ENCODE results near the gene ITK.

Gene ITK

DNA sequence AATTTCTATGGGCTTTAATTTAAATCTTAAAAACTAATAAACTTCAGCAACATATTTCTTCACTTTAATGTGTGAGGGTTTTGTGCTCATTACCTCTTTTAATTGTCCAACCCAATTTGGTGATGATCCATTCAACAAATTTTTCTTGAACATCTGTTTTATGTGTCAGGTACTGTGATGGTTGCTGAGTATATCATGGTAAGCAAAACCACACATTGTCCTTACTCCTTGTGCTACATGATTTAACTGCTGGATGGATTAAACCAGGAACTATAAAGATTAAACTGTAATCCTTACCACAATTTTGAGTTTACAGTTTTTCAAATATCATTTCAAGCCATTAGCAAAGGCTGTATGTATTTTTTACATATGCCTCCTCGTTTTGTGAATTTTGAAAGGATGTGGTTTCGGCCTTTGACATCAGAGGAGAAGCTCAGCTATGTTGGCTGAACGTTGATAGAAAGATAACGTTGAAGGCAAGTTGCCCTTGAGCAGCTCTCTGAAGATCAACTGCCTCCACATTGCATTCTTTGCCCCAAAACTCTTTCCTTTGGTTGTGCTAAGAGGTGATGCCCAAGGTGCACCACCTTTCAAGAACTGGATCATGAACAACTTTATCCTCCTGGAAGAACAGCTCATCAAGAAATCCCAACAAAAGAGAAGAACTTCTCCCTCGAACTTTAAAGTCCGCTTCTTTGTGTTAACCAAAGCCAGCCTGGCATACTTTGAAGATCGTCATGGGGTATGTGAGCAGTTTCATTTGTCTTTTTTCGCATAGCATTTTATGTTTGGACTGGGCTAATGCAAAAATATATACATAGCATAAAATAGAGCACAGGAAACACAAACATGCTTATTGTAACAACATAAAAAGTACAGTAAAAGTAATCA is at the start of gene ITK:
ITK (plus strand) TSS at position 467 of the 891 bp plus-strand sequence; CDS start at position 605, 138 bp downstream.
- no peak for DNase-seq

- no peak for DNase-seq
These were observed 49.7 kb upstream of the ITK start for GRCh38 chr5:157130925-157131324.

DNA sequence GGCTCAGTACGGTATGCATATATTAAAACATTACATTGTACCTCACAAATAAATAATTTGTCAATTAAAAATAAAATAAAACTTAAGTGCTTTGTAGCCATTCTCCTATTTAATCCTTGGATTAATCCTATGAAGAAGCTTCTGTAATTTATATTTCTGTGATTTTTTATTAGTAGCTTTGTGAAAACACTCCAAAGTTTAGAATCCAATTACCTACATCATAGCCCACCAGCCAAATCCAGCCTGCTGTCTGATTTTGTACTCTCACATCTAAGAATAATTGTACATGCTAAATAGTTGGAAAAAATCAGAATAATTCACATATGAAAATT is 48.4 kb upstream of the ITK start:
- no peak for DNase-seq

GRCh38 chr5:157137691-157138090 is 42.9 kb upstream of the ITK start:
- DNase-seq, result no peak

GRCh38 chr5:157142317-157143126 is 38.1 kb upstream of the ITK start, which contains the start of gene MED7:
TSS of gene MED7 (minus strand) at chr5:157142865. CDS start at chr5:157139431, 3,434 bp downstream.
- DNase-seq, result peak; percentile 83

DNA sequence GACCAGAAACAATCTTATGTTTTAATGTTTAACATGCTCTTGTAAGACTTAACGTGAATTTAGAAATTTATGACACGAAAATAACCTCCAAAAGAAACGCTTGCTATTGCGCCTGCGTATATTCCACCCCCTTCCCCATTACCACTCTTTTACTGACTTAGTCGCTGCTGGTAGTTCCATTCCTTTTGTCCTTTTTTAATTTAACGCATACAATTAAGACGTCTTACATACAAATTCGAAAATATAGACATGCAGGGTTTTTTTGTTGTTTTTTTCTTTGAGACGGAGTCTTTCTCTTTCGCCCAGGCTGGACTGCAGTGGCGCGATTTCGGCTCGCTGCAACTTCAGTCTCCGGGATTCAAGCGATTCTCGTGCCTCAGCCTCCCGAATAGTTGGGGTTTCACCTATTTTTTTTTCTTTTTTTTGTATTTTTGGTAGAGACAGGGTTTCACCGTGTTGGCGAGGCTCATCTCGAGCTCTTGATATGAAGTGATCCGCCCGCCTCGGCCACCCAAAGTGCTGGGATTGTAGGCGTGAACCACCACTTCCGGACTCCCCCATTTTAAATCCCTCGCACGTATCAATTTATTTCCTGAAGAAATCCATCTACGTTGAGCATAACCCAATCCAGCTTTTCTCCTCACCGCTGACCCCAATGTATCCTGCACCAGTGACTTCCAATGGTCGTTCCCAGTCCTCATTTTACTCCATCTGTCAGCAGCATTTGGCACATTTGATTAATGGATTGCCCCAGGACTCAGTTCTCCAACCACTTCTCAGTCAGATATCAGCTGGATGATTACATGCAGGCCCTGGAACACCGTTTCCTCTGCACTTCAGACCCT is 37.3 kb upstream of the ITK start:
- DNase-seq, result no peak

DNA sequence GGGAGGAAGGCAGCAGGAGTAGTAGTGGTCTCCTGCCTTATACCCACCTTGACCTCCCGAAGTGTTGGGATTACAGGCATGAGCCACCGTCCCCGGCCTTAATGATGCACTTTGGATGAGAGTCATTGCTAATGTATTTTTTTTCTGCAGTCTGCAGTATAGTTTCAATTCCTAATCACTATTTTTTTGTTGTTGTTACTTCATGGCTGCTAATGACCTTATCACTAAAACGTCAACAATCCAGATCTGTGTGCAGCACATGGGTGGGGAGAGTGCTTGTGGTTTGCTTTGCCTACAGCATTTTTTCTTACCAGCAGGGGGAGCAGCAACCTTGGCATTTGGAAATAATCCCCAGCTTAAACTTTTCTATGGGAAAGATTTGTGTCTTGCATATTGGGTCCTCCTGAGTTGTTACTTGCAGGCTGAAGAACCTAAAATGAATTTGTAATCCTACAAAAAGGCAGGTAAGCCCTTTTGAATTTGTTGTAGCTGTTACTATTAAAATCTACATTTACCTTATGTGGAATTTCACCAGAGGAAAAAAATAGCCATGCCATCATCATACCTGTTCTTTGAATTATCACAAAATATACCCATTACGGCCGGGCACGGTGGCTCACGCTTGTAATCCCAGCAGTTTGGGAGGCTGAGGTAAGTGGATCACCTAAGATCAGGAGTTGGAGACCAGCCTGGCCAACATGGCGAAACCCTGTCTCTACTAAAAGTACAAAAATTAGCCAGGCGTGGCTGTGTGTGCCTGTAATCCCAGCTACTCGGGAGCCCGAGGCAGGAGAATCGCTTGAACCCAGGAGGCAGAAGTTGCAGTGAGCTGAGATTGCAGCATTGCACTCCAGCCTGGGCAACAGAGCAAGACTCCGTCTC is 31.7 kb upstream of the ITK start:
- peak; percentile 89 for DNase-seq

DNA sequence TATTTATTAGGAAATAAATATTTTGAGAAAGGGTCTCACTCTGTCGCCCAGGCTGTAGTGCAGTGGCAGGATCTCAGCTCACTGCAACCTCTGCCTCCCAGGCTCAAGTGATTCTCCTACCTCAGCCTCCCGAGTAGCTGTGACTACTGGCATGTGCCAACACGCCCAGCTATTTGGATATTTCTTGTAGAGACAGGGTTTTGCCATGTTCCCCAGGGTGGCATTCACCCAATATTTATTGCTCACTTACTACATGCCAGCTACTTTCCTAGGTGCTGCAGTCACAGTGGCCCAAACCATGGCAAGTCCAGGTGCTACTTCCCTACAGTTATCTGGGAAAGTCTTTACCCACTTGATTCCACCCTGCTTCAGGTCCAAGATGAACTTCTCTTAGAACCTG is 29.6 kb upstream of the ITK start:
- no peak for DNase-seq

- DNase-seq, result no peak
These were observed 25.3 kb upstream of the ITK start for GRCh38 chr5:157155297-157155696.

DNA sequence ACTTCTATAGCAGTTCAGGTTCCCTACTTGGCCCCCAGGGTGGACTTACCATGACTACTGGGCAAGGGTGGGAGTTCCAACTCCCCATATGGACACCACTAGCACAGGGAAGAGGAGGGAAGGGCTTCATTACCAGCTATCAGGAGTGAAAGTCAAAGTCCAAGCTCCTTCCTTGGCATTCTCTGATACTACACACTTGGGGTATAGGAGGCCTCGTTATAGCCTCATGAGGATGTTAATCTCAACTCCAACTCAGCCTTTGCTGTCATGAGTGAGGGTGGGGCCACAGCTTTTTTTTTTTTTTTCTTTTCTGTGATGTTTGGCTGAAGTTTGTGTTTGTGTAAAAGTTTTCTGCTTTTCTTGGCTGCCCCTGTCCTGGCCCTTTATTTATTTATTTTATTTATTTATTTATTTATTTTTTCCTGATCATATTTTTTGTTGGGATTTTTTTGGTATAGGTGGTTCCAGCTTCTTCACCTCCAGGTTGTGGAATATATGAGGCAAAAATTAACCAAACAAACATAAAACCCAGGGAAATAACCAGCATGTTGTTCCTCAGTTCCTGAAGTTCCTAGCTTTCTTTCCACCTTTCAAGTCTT is 23.2 kb upstream of the ITK start:
- DNase-seq, result no peak

DNA sequence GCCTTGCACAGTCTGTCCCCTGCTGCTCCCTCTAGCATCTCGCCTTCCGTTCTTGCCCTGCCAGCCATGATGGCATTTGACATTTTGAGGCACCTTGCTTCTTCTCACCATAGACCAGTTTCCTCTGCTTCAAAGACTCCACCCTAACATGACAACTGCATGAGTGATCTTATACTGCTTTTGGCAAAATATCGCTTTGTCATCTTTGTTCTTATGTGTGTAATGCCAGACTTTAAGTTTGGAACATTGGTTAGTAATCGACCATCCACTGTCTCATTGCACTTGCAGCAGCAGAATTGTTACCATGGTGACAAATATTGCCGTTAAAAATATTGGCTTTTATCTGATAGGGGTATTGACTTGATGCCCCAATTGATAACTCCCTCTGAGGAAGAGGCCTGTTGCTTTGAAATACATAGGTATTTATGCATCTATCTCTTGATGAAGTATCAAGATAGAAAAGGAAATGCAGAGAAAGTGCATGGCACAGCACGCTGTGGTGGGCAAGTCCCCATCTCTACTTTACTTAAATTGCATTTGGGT is 21.4 kb upstream of the ITK start:
- no peak for DNase-seq

DNA sequence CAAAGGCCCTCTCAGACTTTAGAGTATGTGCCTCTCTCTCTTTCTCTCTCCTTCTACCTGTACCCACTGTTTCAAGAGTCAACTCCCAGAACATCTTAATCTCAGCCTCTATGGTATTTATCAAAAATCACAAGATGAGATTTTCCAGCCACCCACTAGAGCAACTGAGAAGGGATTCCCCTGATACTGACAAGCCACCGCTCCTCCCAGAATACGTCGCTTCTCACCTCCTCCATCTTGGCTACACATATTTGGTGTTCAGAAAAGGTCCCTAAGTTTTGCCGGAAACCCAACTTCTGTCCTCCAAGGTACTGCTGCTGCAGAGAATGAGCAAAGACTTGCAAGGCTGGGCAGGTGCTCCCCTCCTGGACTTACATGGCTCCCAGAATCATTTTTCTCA is 20.6 kb upstream of the ITK start:
- no peak for DNase-seq

- DNase-seq, result no peak
These were observed 18.6 kb upstream of the ITK start for GRCh38 chr5:157161996-157162395.

- no peak for DNase-seq
These were observed 17.6 kb upstream of the ITK start for GRCh38 chr5:157162919-157163510.

DNA sequence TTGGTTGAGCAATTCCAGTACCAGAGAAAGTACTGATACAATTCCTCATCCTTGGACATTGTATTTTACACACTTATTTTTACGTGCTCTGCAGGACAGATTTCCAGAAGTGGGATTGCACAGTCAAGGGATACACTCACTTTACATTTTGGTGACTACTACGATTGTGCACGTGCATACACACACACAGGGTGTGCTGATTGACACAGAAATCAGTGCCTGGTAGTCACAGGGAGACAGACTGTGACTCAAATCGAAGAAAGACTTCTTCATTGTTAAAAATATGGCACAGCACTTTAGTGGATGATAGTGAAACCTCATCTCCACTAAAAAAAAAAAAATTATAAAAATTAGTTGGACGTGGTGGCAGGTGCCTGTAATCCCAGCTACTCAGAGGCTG is 16.1 kb upstream of the ITK start:
- DNase-seq, result no peak

DNA sequence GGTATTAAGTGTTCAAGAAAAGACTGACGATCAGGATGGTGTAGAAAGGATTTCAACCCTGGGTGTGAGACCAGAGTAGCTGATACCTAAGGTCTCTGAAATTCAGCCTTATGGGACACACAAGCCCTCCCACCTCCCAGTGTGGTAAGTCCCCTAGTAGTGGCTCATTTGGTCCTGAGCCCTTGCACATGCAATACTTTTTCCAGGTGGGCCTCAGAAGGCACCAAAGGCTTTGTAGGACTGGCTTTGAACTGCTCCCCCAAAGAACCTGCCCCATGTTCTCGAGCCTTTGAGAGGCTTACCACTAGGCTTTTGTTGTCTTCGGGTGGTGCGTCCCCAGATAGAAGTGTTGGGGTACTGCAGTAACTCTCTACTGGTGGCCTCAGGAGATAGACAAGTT is 15.4 kb upstream of the ITK start:
- DNase-seq, result no peak

- DNase-seq, result no peak
These were observed 15.0 kb upstream of the ITK start for GRCh38 chr5:157165668-157166067.

- DNase-seq, result no peak
These were observed 14.1 kb upstream of the ITK start, which contains the start of gene GARIN3 for GRCh38 chr5:157166214-157167213. TSS of gene GARIN3 (minus strand) at chr5:157166264. CDS start at chr5:157166168, 96 bp downstream.

GRCh38 chr5:157167214-157167621 is 13.4 kb upstream of the ITK start:
- DNase-seq, result no peak

All from activated T-cell treated with anti-CD3 and anti-CD28 coated beads for 4 hours (primary cell).